NK-92 (cell line): ENCODE measurements around the gene REL.
"Not testable (repeated sequence)": the region's sequence is repeated elsewhere in the genome, so short reads cannot be mapped to it uniquely, and the experiment has no call there.

Experiments used
- DNase-seq: peaks from one replicate; lab custom pipeline; 2025; ENCODE audit not compliant: unreplicated experiment; lab: John Stamatoyannopoulos, UW

REL gene

DNA sequence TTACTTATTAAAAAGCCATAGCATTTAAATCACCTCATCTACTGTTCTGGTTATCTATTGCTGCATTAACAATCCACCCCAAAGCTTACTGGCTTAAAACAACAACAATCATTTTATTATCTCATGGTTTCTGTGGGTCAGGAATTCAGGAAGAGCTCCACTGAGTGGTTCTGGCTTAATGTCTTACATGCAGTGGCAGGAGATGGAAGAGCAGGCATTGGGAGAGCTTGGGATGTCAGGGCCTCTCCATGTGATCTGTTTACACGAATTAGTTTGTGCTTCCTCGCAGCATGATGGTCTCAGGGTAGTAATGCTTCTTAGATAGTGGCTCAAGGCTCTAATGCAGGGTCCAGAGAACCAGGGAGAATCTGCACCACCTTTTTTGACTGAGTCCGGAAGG is 14.4 kb upstream of the REL start:
- no peak for DNase-seq

DNA sequence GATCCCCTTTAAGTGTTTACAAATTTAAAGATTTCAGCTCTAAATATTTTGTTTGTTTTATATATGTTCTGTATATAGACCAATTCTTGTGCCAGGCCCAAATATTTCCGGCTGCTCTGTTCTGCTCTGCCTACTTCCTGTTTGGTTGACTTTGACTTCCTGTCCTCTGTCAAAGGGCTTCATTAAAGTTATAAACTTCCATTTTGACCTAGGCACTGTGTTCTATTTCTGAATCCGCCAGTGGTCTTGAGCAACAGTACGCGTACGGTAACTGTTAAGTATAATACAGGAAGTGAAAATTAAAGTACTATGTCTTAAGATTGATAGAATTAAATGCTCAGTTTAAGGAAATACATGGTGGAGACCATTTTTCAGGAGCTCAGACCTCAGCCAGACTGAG is 13.5 kb upstream of the REL start:
- DNase-seq: no peak

DNA sequence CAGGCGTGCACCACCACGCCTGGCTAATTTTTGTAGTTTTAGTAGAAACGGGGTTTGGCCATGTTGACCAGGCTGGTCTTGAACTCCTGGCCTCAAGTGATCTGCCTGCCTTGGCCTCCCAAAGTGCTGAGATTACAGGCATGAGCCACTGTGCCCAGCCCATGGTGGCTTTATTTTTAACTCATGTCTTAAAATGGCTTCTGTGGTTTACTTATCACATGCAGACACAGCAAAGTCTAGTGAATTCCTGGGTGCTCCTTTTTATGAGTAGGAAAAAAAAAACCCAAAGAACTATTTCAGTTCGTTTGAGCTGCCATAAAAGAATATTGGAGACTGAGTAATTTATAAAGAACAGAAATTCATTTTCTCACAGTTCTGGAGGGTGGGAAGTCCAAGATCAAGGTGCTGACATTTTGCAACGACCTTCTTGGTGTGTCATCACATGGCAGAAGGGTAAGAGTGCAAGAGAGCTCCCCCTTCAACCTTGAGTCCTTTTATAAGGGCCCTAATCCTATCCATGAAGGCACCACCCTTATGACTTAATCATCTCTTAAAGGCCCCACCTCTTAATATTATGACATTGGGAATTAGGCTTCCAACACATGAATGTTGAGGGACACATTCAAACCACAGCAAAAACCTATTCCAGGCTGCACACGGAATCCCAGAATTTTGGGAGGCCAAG is 12.6 kb upstream of the REL start:
- no peak for DNase-seq

DNA sequence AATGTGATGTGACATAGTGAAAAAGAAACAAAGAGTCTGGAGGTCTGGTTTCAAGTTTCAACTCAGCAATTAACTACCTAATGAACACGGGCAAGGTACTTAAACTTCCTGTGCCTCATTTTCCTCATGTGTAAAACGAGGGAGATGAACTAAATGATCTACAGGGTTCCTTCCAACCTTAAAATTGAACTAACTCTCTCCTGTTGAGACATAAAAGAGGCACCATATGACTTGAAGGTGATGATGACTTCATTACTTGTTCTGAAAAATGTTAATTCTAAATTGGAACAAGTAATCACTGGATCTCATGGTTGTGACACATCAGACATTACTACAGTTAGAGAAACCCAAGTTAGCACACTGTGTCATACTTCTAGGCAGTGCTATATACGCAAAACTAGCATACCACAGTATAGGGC is 8.9 kb upstream of the REL start:
- DNase-seq: no peak

DNA sequence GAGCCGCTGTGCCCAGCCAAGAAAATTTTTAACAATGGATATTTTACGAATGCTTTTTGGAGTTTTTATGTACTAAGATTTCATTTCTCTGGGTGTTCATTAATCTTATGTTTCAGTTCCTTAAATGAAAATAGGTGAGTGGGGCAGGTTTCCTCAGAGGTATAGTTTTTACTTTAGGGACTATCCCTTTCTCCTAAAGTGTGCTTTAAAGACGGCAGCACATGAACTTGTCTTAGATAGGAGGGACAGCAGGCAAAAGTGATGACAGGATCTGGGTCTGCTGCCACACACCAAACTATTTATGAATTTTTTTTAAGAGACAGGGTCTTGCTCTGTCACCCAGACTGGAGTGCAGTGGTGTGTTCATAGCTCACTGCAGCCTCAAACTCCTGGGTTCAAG is 8.0 kb upstream of the REL start:
- DNase-seq: no peak

DNA sequence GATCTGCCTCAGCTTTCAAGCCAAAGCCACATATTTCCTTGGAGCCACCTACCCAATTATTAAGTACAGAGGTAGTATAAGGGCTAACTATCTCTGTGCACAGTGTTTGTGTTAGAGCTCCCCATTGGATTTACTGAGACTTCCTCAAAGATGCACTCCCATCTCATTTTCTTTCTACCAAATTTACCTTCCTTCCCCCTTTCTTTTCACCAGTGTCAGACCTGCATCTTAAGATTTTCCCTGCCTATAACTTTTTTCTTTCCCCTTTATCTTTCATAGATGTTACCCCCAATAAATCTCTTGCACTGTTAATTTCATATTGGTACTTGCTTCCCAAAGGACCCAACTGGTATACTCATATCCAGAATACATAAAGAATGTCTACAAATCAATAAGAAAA is 5.9 kb upstream of the REL start:
- no peak for DNase-seq

DNA sequence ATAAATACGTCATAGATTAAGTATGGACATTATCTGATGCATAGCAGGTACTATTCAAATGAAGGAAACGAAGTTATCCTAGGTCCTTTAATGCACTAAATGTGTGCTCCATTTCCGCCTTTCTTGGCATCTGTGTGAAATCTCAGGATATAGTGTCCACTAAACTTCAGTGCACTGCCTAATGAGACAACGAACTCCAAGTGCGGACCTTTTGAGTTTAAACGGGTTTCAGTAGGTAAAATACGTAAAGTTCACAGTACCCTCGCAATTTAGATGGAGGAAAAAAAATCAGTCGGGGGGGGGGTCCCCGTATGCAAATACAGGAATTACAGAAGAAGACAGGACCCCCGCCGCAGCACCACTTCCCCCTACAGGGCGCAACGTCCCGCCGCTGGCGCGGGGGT is 729 bp upstream of the REL start:
- DNase-seq: no peak

DNA sequence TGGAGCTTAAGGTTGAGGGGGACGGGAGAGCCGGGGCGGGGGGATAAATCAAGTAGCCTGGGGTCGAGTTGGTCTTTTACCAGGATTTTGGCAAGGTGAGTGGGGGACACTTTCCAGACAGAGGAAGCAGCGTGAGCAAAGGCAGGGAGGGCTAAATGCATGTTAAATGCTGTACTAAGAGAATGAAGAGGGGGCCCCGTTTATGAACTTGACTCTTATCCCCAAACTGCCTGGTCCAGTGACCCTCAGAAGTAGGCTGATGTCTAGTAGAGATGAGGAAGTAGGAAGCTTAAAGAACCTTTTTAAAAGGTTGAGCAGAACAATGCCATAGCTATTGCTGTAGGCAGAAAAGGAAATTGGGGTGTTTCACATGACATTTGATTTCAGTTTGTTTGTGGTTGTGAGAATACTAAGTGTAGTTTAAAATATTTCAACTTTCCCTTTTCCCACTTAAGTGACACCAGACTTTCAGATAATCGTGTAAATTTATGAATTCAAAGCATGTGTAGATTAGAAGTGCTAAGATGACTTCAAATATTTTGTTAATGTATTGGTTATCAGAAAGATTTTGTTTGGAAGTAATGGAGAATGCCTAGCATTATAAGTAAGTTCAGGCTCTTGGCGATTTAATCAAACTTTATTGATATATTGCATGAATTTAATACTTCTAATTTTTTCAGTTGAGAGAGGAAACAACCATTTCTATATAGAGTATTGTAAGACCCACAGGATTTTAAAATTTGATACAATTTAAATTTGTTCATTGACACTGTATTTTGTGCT is 1.8 kb downstream of the REL start:
- no peak for DNase-seq

DNA sequence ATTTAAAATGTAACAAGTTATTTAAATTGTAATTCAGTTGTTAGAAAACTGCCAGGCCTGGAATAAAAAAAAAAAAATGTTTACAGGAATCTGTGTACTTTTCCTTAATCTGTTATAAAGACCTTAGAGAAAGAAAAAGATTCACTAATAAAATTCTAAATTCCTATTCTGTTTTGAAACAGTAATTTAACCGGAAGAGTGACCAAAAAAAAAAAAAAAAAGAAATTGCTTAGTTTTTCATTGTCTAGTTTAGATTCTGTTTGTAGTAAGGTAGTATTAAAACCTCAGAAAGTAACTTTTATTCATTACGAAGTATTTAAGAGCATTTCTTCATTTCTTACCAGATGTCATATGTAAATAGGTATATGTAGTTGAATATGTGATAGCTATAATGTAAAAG is 2.5 kb downstream of the REL start:
- no peak for DNase-seq

DNA sequence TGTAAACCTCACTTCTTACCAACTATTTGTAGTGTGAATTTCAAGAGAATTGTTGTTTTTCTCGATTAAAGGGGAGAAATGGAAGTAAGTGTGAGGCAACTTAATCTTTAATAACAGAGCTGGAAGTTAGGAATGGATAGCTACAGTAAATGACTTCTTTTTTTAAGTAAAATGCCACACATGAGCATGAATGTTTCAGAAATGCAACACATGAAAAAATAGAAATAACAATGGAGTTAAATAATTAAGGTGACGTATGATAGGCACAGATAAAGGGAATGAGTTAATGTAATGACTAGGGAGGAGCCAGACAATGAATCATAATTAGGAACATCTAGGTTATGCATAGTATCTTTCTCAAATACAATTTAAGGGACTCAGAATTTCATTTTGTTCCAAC is 3.4 kb downstream of the REL start:
- no peak for DNase-seq

DNA sequence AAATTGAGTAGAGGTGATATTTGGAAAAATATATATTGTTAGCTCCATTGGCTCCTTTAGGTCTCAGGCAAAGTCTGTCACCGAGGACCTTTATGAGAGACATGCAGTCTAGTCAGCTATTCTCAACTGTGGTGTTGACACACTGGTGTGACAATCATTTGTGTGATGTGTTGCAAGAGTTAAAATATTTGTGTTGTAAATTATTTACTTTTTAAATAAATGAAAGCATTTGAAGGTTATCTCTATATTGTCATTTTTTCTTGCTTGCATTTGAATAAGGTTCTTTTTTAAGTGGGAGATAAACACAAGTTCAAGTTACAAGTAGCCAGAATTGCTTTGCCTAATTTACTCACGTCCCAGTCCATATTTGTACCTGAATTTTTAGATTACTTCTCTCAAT is 4.3 kb downstream of the REL start:
- DNase-seq: no peak

DNA sequence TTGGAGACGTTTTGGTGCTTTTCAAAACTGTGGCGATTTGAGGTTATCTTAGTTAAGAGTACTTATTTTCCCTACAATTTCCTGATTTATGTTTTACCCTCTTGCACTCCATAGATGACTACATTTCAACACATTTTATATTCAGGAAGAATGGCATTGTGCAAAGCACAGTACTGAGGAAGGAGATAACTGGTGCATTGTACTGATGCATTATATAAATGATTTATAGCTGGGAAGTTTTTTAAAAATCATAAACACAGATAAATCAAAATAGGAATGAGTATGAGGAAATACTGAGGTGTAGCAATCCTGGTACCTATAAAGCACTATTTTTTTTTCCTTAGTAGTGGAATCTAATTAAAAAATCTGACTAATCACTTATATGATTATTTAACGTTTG is 5.6 kb downstream of the REL start:
- DNase-seq: no peak

DNA sequence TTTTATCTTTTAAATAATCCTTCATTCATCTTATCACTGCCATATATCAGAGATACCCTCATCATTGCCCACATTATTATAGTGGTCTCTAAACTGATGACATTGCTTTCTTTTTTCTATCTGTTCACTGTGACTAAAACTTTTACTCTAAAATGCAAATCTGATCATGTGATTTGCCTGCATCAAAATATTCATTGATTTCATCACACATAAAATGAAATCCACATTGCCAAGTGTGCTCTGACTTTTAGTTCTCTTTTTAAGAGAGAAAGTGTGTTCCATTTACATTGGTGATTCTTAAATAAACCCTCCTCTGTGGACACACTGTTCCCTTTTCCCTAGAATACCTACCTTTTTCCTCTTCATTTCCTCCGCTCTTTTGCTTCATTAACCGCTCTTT is 7.5 kb downstream of the REL start:
- no peak for DNase-seq

DNA sequence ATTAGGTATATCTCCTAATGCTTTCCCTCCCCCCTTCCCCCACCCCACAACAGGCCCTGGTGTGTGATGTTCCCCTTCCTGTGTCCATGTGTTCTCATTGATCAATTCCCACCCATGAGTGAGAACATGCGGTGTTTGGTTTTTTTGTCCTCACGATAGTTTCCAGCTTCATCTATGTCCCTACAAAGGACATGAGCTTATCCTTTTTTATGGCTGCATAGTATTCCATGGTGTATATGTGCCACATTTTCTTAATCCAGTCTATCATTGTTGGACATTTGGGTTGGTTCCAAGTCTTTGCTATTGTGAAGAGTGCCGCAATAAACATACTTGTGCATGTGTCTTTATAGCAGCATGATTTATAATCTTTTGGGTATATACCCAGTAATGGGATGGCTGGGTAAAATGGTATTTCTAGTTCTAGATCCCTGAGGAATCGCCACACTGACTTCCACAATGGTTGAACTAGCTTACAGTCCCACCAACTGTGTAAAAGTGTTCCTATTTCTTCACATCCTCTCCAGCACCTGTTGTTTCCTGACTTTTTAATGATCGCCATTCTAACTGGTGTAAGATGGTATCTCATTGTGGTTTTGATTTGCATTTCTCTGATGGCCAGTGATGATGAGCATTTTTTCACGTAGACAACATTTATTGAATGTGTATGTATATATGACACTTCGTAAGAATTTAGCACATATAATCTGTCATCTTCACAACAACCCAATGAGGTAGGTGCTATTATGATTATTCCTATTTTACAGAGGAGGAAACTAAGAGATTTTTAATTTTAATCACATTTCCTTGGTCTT is 8.4 kb downstream of the REL start:
- DNase-seq: not testable (repeated sequence)

DNA sequence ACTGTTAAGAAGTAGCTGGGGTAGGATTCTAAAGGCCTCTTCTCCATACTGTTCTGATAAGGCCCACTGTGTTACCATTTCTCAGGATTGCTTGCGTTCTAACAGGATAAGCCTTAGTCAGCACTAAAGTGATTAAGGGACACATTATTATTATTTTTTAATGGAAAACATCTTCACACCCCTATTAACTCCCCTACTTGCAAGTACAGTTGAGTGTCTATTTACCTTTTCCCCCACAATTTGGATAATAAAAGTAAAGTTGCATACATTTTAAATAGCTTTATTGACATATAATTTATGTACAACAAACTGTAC is 9.0 kb downstream of the REL start:
- no peak for DNase-seq

DNA sequence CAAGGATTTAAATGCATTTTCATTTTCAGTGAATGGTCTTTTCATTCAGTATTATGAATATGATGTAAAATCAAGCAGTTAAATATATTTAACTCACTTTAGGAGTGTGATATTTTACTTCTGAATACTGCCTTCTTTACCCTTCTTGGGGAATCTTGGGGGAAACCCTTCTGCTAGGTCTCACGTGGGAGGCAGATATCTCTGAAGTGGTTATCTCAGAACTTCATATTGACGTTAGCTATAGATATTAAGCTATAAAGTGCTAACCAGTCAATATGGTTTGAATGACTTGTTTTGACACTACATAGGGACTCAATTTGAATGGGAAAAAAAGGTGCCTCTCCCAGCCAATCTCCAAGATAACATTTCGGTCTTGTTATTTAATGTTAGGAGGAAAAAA is 9.8 kb downstream of the REL start:
- DNase-seq: no peak

DNA sequence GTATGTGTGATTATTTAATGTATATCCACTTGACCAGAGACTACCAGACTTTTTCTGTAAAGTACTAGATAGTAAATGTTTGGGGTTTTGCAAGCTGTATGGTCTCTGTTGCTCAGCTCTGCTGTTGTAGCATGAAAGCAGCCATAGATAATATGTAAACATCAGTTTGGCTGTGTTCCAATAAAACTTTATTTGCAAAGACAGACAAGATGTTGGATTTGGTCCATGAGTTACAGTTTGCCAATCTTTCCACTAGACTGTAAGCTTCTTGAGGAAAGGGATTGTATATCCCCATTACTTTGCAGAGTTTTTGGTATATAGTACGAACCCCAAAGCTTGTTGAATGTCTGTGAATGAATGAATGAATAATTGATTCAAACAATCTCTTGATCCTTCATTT is 17.2 kb downstream of the REL start:
- DNase-seq: no peak

DNA sequence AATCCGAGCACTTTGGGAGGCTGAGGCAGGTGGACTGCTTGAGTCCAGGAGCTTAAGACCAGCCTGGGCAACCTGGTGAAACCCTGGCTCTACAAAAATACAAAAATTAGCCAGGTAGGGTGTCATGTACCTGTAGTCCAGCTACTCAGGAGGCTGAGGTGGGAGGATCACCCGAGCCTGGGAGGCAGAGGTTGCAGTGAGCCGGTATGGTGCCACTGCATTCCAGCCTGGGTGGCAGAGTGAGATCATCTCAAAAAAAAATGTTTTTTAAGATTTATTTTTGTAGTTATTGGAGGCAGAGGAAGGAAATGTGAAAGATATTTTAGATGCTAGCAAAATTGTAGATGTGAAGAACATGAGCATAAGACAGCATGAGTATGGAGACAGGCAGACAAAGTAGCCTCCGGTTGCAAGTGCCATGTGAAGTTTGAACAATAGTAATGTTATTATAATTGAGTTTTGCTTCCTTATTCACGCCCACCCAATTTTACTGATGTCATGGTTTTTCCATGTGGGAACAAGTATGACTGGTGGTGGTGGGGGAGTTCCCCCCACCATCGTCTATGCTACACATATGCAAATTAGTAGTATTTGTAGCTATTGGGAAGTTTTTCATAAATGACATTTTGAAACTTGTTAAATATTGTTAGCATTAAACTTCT is 18.0 kb downstream of the REL start:
- DNase-seq: no peak

DNA sequence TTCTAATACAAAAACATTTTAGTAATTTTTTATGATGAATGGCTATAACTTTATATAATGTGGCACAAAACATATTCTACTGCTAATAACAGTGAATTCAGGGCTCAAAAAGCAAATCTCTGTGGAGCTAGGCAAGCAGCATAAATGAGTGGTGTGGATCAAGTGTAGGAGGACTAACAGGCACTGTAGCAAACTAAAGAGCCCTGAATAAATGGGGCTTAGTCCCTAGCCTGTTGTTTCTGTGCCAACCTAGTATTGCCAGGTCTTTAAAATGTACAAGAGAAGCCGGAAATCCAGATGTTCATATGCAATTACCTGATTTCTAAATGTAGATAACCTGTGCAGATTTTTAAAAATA is 18.5 kb downstream of the REL start:
- no peak for DNase-seq

DNA sequence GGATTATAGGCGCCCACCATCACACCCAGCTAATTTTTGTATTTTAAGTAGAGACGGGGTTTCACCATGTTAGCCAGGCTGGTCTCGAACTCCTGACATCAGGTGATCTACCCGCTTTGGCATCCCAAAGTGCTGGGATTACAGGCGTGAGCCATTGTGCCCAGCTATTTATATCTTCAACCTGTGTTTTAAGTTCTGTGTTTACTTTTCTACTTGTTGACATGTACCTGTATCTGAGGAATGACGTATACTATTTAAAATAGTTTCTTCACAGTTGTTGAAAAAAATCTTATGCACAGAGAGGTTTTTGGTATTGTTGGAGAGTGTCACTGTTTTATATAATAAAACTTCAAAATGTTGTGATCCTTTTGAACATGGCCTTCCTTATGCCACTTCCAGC is 19.9 kb downstream of the REL start:
- not testable (repeated sequence) for DNase-seq

DNA sequence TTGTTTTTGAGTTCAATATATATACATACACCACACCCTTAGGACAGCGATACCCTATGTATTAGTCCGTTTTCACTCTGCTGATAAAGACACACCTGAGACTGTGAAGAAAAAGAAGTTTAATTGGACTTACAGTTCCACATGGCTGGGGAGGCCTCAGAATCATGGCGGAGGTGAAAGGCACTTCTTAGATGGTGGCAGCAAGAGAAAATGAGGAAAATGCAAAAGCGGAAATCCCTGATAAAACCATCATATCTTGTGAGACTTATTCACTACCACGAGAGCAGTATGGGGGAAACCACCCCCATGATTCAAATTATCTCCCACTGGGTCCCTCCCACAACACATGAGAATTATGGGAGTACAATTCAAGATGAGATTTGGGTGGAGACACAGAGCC is 24.5 kb downstream of the REL start:
- DNase-seq: not testable (repeated sequence)

DNA sequence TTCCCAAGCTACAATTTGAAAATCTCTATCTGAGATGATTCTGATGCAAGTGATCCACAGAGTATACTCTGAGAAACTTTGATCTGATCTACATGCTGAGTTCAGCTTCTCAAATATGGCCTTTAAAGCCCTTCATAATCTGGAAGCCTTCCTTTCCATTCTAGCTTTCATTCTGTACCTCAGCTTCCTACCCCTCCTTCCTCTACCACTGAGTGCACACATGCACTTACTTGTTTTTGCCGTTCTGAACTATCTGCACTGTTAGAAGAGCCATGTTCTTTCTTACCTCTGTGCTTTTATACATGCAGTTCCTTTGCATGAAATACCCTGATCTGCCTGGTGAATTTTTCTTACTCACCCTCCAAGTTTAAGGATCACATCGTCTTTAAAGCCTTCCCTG is 25.0 kb downstream of the REL start:
- DNase-seq: no peak
